BJ (cell line): ENCODE data around the gene CHN2. TPM values are rescaled to one million over a fixed set of nuclear protein-coding genes. Genes with fewer than 3 reads are reported as not detected.

ENCODE experiments used
- CTCF ChIA-PET: fragments of 350-600 bp; formaldehyde crosslinking; extraction: SDS; loops from one replicate; lab custom pipeline; 2021; ENCODE audit warnings: antibody characterized with exemption, inconsistent platforms; lab: Yijun Ruan, JAX
- POLR2A ChIA-PET: fragments of 300-600 bp; sonication (Branson Sonifier 250); formaldehyde crosslinking; extraction: SDS; loops from one replicate; lab custom pipeline; 2021; ENCODE audit warnings: antibody characterized with exemption; lab: Charles Lee
- DNase-seq: peaks from one replicate; pipeline ENCODE4 v3.0.0-alpha.2; 2011; ENCODE audit warnings: low read depth
- H3K27me3 ChIP-seq: 2 replicates; pipeline ENCODE4 v1.6.0; 2011; ENCODE audit warnings: low read length; ENCODE audit not compliant: control insufficient read depth, insufficient read depth
- H3K36me3 ChIP-seq: 2 replicates; pipeline ENCODE4 v1.5.1; 2011; ENCODE audit warnings: low read length; ENCODE audit not compliant: control insufficient read depth, insufficient read depth
- H3K4me3 ChIP-seq: 2 replicates; pipeline ENCODE4 v1.5.1; 2011; ENCODE audit warnings: low read depth, mild to moderate bottlenecking, control low read depth, low read length
- polyA plus RNA-seq: library from polyadenylated mRNA; depleted of rRNA; stranded (reverse); fragments of >200 nt; gene quantifications from 2 replicates; pipeline ENCODE4 v1.2.3, GENCODE V29; 2011
- TF ChIP-seq, protein P1 (sequence below): IDR thresholded peaks from 2 replicates; pipeline ENCODE4 v1.5.1; 2011; ENCODE audit warnings: low read depth, mild to moderate bottlenecking, control low read depth, inconsistent platforms, low read length, moderate library complexity; ENCODE audit not compliant: insufficient read depth

The CHN2 gene
- polyA plus RNA-seq, 1 experiment: not detected

GRCh38 chr7:29275018-29275318, 80.4 kb downstream of the CHN2 start:
- POLR2A ChIA-PET: no interaction called here
- Histone ChIP-seq H3K27me3 (no peaks in the 10 kb centered on the region; the same call in 1 of the 2 replicates), H3K4me3 (no peak overlapping the region), H3K36me3 (no peaks in the 10 kb centered on the region)
- CTCF ChIA-PET: no interaction called here
- no peak for DNase-seq
- TF ChIP-seq, protein P1, sequence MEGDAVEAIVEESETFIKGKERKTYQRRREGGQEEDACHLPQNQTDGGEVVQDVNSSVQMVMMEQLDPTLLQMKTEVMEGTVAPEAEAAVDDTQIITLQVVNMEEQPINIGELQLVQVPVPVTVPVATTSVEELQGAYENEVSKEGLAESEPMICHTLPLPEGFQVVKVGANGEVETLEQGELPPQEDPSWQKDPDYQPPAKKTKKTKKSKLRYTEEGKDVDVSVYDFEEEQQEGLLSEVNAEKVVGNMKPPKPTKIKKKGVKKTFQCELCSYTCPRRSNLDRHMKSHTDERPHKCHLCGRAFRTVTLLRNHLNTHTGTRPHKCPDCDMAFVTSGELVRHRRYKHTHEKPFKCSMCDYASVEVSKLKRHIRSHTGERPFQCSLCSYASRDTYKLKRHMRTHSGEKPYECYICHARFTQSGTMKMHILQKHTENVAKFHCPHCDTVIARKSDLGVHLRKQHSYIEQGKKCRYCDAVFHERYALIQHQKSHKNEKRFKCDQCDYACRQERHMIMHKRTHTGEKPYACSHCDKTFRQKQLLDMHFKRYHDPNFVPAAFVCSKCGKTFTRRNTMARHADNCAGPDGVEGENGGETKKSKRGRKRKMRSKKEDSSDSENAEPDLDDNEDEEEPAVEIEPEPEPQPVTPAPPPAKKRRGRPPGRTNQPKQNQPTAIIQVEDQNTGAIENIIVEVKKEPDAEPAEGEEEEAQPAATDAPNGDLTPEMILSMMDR: no peak

GRCh38 chr7:29275493-29275892, 80.9 kb downstream of the CHN2 start:
- H3K36me3 ChIP-seq: no peaks in the 10 kb centered on the region
- POLR2A ChIA-PET: no interaction called here
- TF ChIP-seq, protein P1: no peak
- DNase-seq: no peak
- H3K4me3 ChIP-seq: no peak overlapping the region
- H3K27me3 ChIP-seq: no peaks in the 10 kb centered on the region; the same call in 1 of the 2 replicates
- CTCF ChIA-PET: no interaction called here

- no peaks in the 10 kb centered on the region for H3K36me3 ChIP-seq
- H3K27me3 ChIP-seq: no peaks in the 10 kb centered on the region; the same call in 1 of the 2 replicates
- DNase-seq: no peak
- ChIA-PET POLR2A (no interaction called here), CTCF (no interaction called here)
- no peak overlapping the region for H3K4me3 ChIP-seq
- TF ChIP-seq, protein P1: no peak
Observed at GRCh38 chr7:29276199-29276598, 81.6 kb downstream of the CHN2 start.

GRCh38 chr7:29276806-29277205, 82.2 kb downstream of the CHN2 start:
- ChIA-PET POLR2A (no interaction called here), CTCF (no interaction called here)
- Histone ChIP-seq H3K36me3 (no peaks in the 10 kb centered on the region), H3K27me3 (no peaks in the 10 kb centered on the region; the same call in 1 of the 2 replicates), H3K4me3 (no peak overlapping the region)
- DNase-seq: no peak
- TF ChIP-seq, protein P1: no peak

- no peak overlapping the region for H3K4me3 ChIP-seq
- CTCF ChIA-PET: interaction anchor here (1.3 kb wide), 1 partner anchor 11 kb away, joined by 3 read pairs; no protein-coding TSS in a partner anchor
- POLR2A ChIA-PET: no interaction called here
- TF ChIP-seq, protein P1: no peak
- no peak for DNase-seq
- H3K27me3 ChIP-seq: no peaks in the 10 kb centered on the region; the same call in 1 of the 2 replicates
- H3K36me3 ChIP-seq: no peaks in the 10 kb centered on the region
Observed at GRCh38 chr7:29277436-29278215, 83.1 kb downstream of the CHN2 start.
